Bronchial epithelial cell (primary cell): Measurements from ENCODE around the gene ADGRV1. TPM values are rescaled to one million over a fixed set of nuclear protein-coding genes. Genes with fewer than 3 reads are reported as not detected.
"Not testable (repeated sequence)": the region's sequence is repeated elsewhere in the genome, so short reads cannot be mapped to it uniquely, and the experiment has no call there.

Experiments used
- DNase-seq: peaks from one replicate; pipeline ENCODE4 v3.0.0-alpha.2; 2010; ENCODE audit warnings: low read depth
- FAIRE-seq: peaks from 2 replicates; lab custom pipeline; 2011; peaks lifted over from hg19 to GRCh38; lab: Jason Lieb, UNC
- H3K27me3 ChIP-seq: 2 replicates; pipeline ENCODE4 v1.5.1; 2011; ENCODE audit warnings: low read length; ENCODE audit not compliant: control insufficient read depth, insufficient read depth
- H3K36me3 ChIP-seq: 2 replicates; pipeline ENCODE4 v1.5.1; 2011; ENCODE audit warnings: low read length; ENCODE audit not compliant: control insufficient read depth, insufficient read depth
- H3K4me3 ChIP-seq: 2 replicates; pipeline ENCODE4 v1.5.1; 2011; ENCODE audit warnings: mild to moderate bottlenecking, low read depth, low read length, control low read depth
- total RNA-seq: library from RNA; depleted of rRNA; stranded (reverse); fragments of >200 nt; gene quantifications from 2 replicates; pipeline ENCODE4 v1.2.1, GENCODE V29; 2014
- TF ChIP-seq, protein P1 (sequence below): IDR thresholded peaks from 2 replicates; pipeline ENCODE4 v1.5.1; 2011; ENCODE audit warnings: mild to moderate bottlenecking, moderate library complexity, low read length, control low read depth, inconsistent platforms; ENCODE audit not compliant: insufficient read depth, severe bottlenecking

Gene ADGRV1
- total RNA-seq, 1 donor from 2014 or later: 1.6 TPM

DNA sequence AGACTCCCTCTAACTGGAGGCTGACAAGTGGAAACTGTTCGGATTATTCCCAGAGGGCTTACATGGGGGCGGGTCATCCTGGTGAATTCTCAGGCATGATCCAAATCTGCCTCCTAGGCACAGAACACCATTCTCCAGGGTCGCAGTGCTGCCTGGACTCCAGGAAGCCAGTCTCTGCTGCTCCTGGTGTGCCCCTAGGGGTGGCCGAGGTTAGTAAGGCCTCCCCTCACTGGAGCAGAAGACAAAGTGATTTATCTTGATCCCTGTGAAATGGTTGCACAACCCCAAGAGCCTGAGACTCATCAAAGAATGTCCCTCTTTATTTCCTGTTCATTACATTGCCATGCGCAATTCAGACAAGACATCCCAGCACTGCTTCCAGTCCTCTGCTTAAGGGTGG is 17.1 kb downstream of the ADGRV1 start:
- TF ChIP-seq, protein P1, sequence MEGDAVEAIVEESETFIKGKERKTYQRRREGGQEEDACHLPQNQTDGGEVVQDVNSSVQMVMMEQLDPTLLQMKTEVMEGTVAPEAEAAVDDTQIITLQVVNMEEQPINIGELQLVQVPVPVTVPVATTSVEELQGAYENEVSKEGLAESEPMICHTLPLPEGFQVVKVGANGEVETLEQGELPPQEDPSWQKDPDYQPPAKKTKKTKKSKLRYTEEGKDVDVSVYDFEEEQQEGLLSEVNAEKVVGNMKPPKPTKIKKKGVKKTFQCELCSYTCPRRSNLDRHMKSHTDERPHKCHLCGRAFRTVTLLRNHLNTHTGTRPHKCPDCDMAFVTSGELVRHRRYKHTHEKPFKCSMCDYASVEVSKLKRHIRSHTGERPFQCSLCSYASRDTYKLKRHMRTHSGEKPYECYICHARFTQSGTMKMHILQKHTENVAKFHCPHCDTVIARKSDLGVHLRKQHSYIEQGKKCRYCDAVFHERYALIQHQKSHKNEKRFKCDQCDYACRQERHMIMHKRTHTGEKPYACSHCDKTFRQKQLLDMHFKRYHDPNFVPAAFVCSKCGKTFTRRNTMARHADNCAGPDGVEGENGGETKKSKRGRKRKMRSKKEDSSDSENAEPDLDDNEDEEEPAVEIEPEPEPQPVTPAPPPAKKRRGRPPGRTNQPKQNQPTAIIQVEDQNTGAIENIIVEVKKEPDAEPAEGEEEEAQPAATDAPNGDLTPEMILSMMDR: no peak
- no peak for DNase-seq
- no peak for FAIRE-seq
- H3K36me3 ChIP-seq: no peaks in the 10 kb centered on the region
- no peak overlapping the region for H3K4me3 ChIP-seq
- no peaks in the 10 kb centered on the region for H3K27me3 ChIP-seq

DNA sequence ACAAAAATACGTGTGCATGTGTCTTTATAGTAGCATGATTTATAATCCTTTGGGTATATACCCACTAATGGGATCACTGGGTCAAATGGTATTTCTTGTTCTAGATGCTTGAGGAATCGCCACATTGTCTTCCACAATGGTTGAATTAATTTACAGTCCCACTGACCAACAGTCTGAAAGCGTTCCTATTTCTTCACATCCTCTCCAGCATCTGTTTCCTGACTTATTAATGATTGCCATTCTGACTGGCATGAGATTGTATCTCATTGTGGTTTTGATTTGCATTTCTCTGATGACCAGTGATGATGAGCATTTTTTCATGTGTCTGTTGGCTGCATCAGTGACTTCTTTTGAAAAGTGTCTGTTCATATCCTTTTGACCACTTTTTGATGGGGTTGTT is 18.0 kb downstream of the ADGRV1 start:
- H3K4me3 ChIP-seq, FAIRE-seq, H3K27me3 ChIP-seq, DNase-seq, H3K36me3 ChIP-seq: not testable (repeated sequence)

DNA sequence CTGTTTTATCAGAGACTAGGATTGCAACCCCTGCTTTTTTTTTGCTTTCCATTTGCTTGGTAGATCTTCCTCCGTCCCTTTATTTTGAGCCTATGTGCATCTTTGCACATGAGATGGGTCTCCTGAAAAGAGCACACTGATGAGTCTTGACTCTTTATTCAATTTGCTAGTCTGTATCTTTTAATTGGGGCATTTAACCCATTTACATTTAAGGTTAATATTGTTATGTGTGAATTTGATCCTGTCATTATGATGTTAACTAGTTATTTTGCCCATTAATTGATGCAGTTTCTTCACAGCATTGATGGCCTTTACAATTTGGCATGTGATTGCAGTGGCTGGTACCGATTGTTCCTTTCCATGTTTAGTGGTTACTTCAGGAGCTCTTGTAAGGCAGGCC is 21.3 kb downstream of the ADGRV1 start:
- not testable (repeated sequence) for H3K36me3 ChIP-seq, FAIRE-seq, H3K4me3 ChIP-seq, H3K27me3 ChIP-seq, DNase-seq

DNA sequence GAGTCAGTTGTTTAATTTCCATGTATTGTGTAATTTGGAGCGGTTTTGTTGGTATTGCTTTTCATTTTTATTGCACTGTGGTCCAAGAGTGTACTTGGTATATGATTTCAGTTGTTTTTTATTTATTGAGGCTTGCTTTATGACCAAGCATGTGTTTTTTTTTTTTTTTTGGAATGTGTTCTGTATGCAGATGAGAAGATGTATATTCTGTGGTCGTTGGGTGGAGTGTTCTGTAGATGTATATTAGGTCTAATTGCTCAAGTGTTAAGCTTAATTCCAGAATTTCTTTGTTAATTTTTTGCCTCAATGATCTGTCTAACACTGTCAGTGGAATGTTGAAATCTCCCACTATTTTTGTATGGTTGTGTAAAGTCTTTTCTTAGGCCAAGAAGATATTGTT is 23.4 kb downstream of the ADGRV1 start:
- TF ChIP-seq, protein P1: no peak
- DNase-seq (no peak), FAIRE-seq (no peak)
- no peaks in the 10 kb centered on the region for H3K36me3 ChIP-seq
- H3K27me3 ChIP-seq: no peaks in the 10 kb centered on the region
- no peak overlapping the region for H3K4me3 ChIP-seq

DNA sequence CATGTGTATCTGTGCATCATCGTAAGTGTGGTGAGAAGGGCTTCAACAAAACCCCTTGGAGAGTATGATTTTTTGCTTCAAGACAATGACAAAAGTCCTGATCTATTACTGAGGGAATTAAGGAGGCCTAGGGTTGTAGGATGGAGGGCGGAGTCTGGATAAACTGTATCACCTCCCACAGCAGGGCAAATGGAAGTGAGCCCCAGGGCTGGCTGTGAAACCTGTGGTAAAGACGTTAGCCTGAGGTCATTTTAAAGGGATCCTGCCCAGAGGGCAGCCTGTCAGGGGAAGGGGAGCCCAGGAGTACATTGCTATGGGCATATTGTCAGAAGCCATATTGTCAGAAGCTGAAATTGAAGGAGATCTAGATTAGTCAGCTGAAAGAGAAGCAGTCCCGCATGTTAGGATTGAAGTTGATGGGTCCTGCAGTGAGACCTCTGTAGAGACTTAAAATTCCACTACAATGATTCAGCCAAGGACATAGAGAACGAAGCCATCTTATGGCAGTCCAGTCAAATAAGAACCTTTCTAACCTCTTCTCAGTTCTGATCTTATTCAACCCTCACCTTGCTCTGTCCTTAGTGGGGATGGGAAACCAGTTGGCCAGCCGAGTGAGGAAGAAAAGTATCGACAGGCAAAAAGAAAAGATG is 26.9 kb downstream of the ADGRV1 start:
- TF ChIP-seq, protein P1: no peak
- no peak for FAIRE-seq

DNA sequence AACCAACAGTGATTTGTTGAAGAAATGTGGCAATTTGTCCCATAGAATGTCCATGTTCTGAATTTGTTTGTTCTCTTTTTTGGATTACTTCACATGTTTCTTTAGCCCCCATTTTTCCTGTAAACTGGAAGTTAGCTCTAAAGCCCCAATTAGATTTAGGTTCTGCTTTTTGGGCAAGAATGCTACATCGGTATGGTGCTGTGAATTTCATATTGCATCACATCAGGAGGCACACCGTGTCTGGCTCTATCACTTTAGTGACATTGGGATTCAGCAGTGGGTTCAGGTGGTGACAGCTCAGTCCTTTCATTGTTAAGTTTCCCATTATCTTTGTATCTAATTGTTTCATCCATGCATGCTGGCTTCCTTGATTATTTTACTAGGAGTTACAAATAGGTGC is 27.9 kb downstream of the ADGRV1 start:
- DNase-seq (no peak), FAIRE-seq (no peak)
- TF ChIP-seq, protein P1: no peak
- Histone ChIP-seq H3K27me3 (peaks cover 1% of the 10 kb centered on the region), H3K36me3 (no peaks in the 10 kb centered on the region), H3K4me3 (no peak overlapping the region)

More for the DNA sequence above, 26.9 kb downstream of the ADGRV1 start:
- H3K27me3 ChIP-seq: peaks cover 1% of the 10 kb centered on the region
- DNase-seq: no peak
- no peak overlapping the region for H3K4me3 ChIP-seq
- no peaks in the 10 kb centered on the region for H3K36me3 ChIP-seq

DNA sequence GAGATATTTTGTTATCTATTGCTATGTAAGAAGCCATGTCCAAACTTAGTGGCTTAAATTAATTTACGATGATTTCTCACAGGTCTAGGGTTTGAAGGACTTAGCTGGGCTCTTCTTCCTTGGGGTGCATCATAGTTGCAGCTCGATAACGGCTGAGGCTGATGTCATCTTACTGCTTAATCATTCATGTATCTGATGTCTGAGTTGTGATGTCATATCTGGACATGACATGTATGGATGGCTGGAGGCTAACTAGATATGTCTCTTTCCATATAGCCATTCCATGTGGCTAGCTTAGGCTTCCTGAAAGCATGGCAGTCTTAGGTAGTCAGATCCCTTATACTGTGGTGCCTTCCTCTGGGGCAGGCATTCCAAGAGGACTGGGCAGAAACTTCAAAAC is 31.6 kb downstream of the ADGRV1 start:
- TF ChIP-seq, protein P1: no peak

DNA sequence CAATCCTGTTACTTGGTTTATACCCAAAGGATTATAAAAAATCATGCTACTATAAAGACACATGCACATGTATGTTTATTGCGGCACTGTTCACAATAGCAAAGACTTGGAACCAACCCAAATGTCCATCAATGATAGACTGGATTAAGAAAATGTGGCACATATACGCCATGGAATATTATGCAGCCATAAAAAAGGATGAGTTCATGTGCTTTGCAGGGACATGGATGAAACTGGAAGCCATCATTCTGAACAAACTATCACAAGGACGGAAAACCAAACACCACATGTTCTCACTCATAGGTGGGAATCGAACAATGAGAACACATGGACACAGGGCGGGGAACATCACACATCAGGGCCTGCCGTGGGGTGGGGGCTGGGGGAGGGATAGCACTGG is 34.5 kb downstream of the ADGRV1 start:
- not testable (repeated sequence) for FAIRE-seq, H3K36me3 ChIP-seq, H3K27me3 ChIP-seq

More for the DNA sequence above, 31.6 kb downstream of the ADGRV1 start:
- DNase-seq: no peak
- Histone ChIP-seq H3K27me3 (peaks cover 1% of the 10 kb centered on the region), H3K4me3 (no peak overlapping the region), H3K36me3 (no peaks in the 10 kb centered on the region)
- FAIRE-seq: no peak

DNA sequence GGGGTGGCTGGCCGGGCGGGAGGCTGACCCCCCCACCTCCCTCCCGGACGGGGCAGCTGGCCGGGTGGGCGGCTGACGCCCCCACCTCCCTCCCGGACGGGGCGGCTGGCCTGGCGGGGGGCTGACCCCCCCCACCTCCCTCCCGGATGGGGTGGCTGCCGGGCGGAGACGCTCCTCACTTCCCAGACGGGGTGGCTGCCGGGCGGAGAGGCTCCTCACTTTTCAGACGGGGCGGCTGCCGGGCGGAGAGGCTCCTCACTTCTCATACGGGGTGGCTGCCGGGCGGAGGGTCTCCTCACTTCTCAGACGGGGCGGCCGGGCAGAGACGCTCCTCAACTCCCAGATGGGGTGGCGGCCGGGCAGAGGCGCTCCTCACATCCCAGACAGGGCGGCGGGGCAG is 37.2 kb downstream of the ADGRV1 start:
- not testable (repeated sequence) for FAIRE-seq, H3K27me3 ChIP-seq, H3K4me3 ChIP-seq, DNase-seq, H3K36me3 ChIP-seq

More for the DNA sequence above, 34.5 kb downstream of the ADGRV1 start:
- DNase-seq, H3K4me3 ChIP-seq: not testable (repeated sequence)
